ENCODE results near the gene CENPC. TPM values are rescaled to one million over a fixed set of nuclear protein-coding genes. Genes with fewer than 3 reads are reported as not detected.
"Not testable (repeated sequence)": the region's sequence is repeated elsewhere in the genome, so short reads cannot be mapped to it uniquely, and the experiment has no call there.

CENPC gene
- total and polyA plus RNA-seq, 2 donors (not counting 3 experiments of a cell fraction or from before 2014, with no cell fraction given), result 3.6 to 26.4 TPM

- FAIRE-seq, result no peak
- dilution Hi-C loops (cut with MboI; ENCODE audit: extremely low pct_ligation_motif_present, low sequenced_read_pairs) (no loop called here), intact Hi-C loops (cut with micrococcal nuclease) (no loop called here)
- H3K27me3 ChIP-seq (ENCODE audit: control insufficient read depth in 2 of 2, insufficient read depth in 2 of 2, low read length in 2 of 2), result no peaks in the 10 kb centered on the region
- no peak overlapping the region for H3K9ac ChIP-seq (replicated peaks; ENCODE audit: extremely low read depth, insufficient read depth, low read length)
- no peak overlapping the region for H2AFZ ChIP-seq (ENCODE audit: low read depth, low read length)
- H3K79me2 ChIP-seq (ENCODE audit: control insufficient read depth, insufficient read depth, low read length), result no peaks in the 10 kb centered on the region
- no peaks in the 10 kb centered on the region for H3K9me1 ChIP-seq (replicated peaks; ENCODE audit: control insufficient read depth, extremely low read depth, insufficient read depth, low read length)
- peaks cover 9% of the 10 kb centered on the region for H3K4me1 ChIP-seq (ENCODE audit: control insufficient read depth, extremely low read depth, insufficient read depth, low read length)
- POLR2A ChIA-PET, result no interaction called here
- no peak overlapping the region for H3K4me3 ChIP-seq (replicated peaks in 1 of 3; ENCODE audit: insufficient read depth in 1 of 3, low read depth in 1 of 3, low read length in 3 of 3)
- TF ChIP-seq FOS (IDR thresholded peaks at IDR 0.05; ENCODE audit: borderline replicate concordance, insufficient read depth, low read length), result no peak
- TF ChIP-seq JUN (IDR thresholded peaks at IDR 0.05; ENCODE audit: borderline replicate concordance, insufficient read depth, insufficient read length, low read depth), result no peak
- no peak for TF ChIP-seq MYC (IDR thresholded peaks at IDR 0.05; ENCODE audit: low read depth, low read length)
- TF ChIP-seq CTCF (IDR thresholded peaks at IDR 0.05; ENCODE audit: extremely low read depth in 1 of 2, insufficient read depth in 1 of 2, low read depth in 1 of 2, low read length in 2 of 2), result no peak
- no peak for TF ChIP-seq POLR2AphosphoS5 (IDR thresholded peaks at IDR 0.05; ENCODE audit: insufficient read depth, low read depth, low read length)
- TF ChIP-seq EZH2 (IDR thresholded peaks at IDR 0.05; ENCODE audit: borderline replicate concordance, low read depth, low read length, severe bottlenecking), result no peak
- no peak for TF ChIP-seq GATA2 (IDR thresholded peaks at IDR 0.05; ENCODE audit: insufficient read depth, insufficient read length, low read depth, low read length)
- no peak for TF ChIP-seq MAX (IDR thresholded peaks at IDR 0.05; ENCODE audit: insufficient read depth, insufficient read length)
- TF ChIP-seq POLR2A (IDR thresholded peaks at IDR 0.05; ENCODE audit: low read depth, low read length), result no peak
- no peak for DNase-seq (ENCODE audit: low read depth, low spot score)
- no peaks in the 10 kb centered on the region for H3K36me3 ChIP-seq (ENCODE audit: control insufficient read depth in 2 of 2, extremely low read depth in 1 of 2, insufficient read depth in 2 of 2, low read length in 2 of 2)
- no peaks in the 10 kb centered on the region for H3K9me3 ChIP-seq (replicated peaks; ENCODE audit: control insufficient read depth, insufficient read depth, low read length)
- CTCF ChIA-PET, result no interaction called here
- H4K20me1 ChIP-seq (replicated peaks; ENCODE audit: control insufficient read depth, extremely low read depth, insufficient read depth, low read length), result no peaks in the 10 kb centered on the region
- H3K4me2 ChIP-seq (ENCODE audit: insufficient read depth, low read length), result no peak overlapping the region
- no peak overlapping the region for H3K27ac ChIP-seq (ENCODE audit: insufficient read depth, low read depth, low read length)
- no TSS peak for BruUV-seq (replicated peaks)
These were observed 8.8 kb upstream of the CENPC start for GRCh38 chr4:67554096-67554495.

- dilution Hi-C loops (cut with MboI; ENCODE audit: extremely low pct_ligation_motif_present, low sequenced_read_pairs); H3K79me2 ChIP-seq (ENCODE audit: control insufficient read depth, insufficient read depth, low read length); H3K4me1 ChIP-seq (ENCODE audit: control insufficient read depth, extremely low read depth, insufficient read depth, low read length); BruUV-seq (replicated peaks); H3K27me3 ChIP-seq (ENCODE audit: control insufficient read depth in 2 of 2, insufficient read depth in 2 of 2, low read length in 2 of 2); H3K9me1 ChIP-seq (replicated peaks; ENCODE audit: control insufficient read depth, extremely low read depth, insufficient read depth, low read length); intact Hi-C loops (cut with micrococcal nuclease); H3K4me2 ChIP-seq (ENCODE audit: insufficient read depth, low read length); FAIRE-seq; POLR2A ChIA-PET; DNase-seq (ENCODE audit: low read depth, low spot score); H3K4me3 ChIP-seq (replicated peaks in 1 of 3; ENCODE audit: insufficient read depth in 1 of 3, low read depth in 1 of 3, low read length in 3 of 3); H2AFZ ChIP-seq (ENCODE audit: low read depth, low read length); H3K9ac ChIP-seq (replicated peaks; ENCODE audit: extremely low read depth, insufficient read depth, low read length); H4K20me1 ChIP-seq (replicated peaks; ENCODE audit: control insufficient read depth, extremely low read depth, insufficient read depth, low read length); H3K9me3 ChIP-seq (replicated peaks; ENCODE audit: control insufficient read depth, insufficient read depth, low read length); H3K36me3 ChIP-seq (ENCODE audit: control insufficient read depth in 2 of 2, extremely low read depth in 1 of 2, insufficient read depth in 2 of 2, low read length in 2 of 2); H3K27ac ChIP-seq (ENCODE audit: insufficient read depth, low read depth, low read length): not testable (repeated sequence)
- CTCF ChIA-PET, result interaction anchor here (0.9 to 2.3 kb wide), 4 partner anchors 9 to 359 kb away, joined by 3 to 10 read pairs (median 6); no protein-coding TSS in a partner anchor
These were observed 7.0 kb upstream of the CENPC start for GRCh38 chr4:67552146-67552792.
